Activated CD4-positive, alpha-beta T cell treated with anti-CD3 and anti-CD28 coated beads, Interleukin-2, amount 50 U/mL, for 4 hours (primary cell): ENCODE data around the gene COX14.
"Not testable (repeated sequence)": the region's sequence is repeated elsewhere in the genome, so short reads cannot be mapped to it uniquely, and the experiment has no call there.

Source experiments
- DNase-seq, 2 experiments: peaks; one replicate each; pipeline ENCODE4 v3.0.0-alpha.2; 2020

The COX14 gene

GRCh38 chr12:50110762-50111351 is 1.2 kb upstream of the COX14 start:
- DNase-seq = no peak

- DNase-seq = no peak
These were observed 692 bp upstream of the COX14 start for GRCh38 chr12:50111395-50111692.

- DNase-seq = no peak
These were observed 601 bp downstream of the COX14 start for GRCh38 chr12:50112456-50113218.

- no peak for DNase-seq
These were observed 5.1 kb downstream of the COX14 start for GRCh38 chr12:50117057-50117622.

- no peak for DNase-seq
These were observed 7.4 kb downstream of the COX14 start for GRCh38 chr12:50119387-50119786.

- DNase-seq = no peak
These were observed 8.5 kb downstream of the COX14 start for GRCh38 chr12:50120521-50120920.

- no peak for DNase-seq
These were observed 8.9 kb downstream of the COX14 start for GRCh38 chr12:50120953-50121352.

- no peak for DNase-seq
These were observed 9.6 kb downstream of the COX14 start for GRCh38 chr12:50121641-50122040.

GRCh38 chr12:50123203-50123602 is 11.2 kb downstream of the COX14 start:
- DNase-seq = no peak

GRCh38 chr12:50127546-50127945 is 15.5 kb downstream of the COX14 start:
- no peak for DNase-seq

- DNase-seq = no peak
These were observed 17.3 kb downstream of the COX14 start for GRCh38 chr12:50129290-50129689.

- no peak for DNase-seq
These were observed 20.6 kb downstream of the COX14 start for GRCh38 chr12:50132505-50133135.

GRCh38 chr12:50142993-50143392 is 31.0 kb downstream of the COX14 start:
- no peak for DNase-seq

- DNase-seq = no peak
These were observed 33.4 kb downstream of the COX14 start for GRCh38 chr12:50145439-50145838.

- DNase-seq = no peak
These were observed 35.2 kb downstream of the COX14 start for GRCh38 chr12:50147281-50147680.

- not testable (repeated sequence) for DNase-seq
These were observed 36.0 kb downstream of the COX14 start for GRCh38 chr12:50148011-50148410.

- no peak for DNase-seq
These were observed 37.3 kb downstream of the COX14 start for GRCh38 chr12:50149311-50149710.

GRCh38 chr12:50151047-50151687 is 39.1 kb downstream of the COX14 start:
- no peak for DNase-seq

GRCh38 chr12:50154947-50155346 is 42.9 kb downstream of the COX14 start:
- not testable (repeated sequence) for DNase-seq

- DNase-seq = no peak
These were observed 44.6 kb downstream of the COX14 start for GRCh38 chr12:50156641-50157040.

GRCh38 chr12:50157259-50157658 is 45.2 kb downstream of the COX14 start:
- no peak for DNase-seq

GRCh38 chr12:50160643-50161042 is 48.6 kb downstream of the COX14 start:
- DNase-seq = no peak

- no peak for DNase-seq
These were observed 50.2 kb downstream of the COX14 start for GRCh38 chr12:50162230-50162629.

GRCh38 chr12:50164963-50165362 is 52.9 kb downstream of the COX14 start:
- DNase-seq = no peak
